Measurements from ENCODE around the gene MUC12. TPM values are rescaled to one million over a fixed set of nuclear protein-coding genes. Genes with fewer than 3 reads are reported as not detected.

The MUC12 gene
- total and polyA plus RNA-seq, 2 of the 8 experiments (the other 6 are each of a cell fraction or from before 2014, with no cell fraction given): 7.7 to 16.2 TPM

GRCh38 chr7:101066833-101067177 lies 97.4 kb downstream of the MUC12 start:
- no peaks in the 10 kb centered on the region for H4K20me1 ChIP-seq (replicated peaks in 1 of 2; ENCODE audit: control insufficient read depth in 1 of 2, insufficient read depth in 2 of 2, low read length in 2 of 2)
- no peak overlapping the region; a peak in 1 of 4 replicates for H3K4me2 ChIP-seq (ENCODE audit: insufficient read depth in 1 of 2, low read depth in 2 of 2, low read length in 2 of 2)
- TF ChIP-seq POLR2AphosphoS5 (IDR thresholded peaks at IDR 0.05; ENCODE audit: low read depth, low read length) (no peak), RBBP5 (IDR thresholded peaks at IDR 0.05; ENCODE audit: borderline replicate concordance, low read depth, low read length) (no peak), EZH2 (IDR thresholded peaks at IDR 0.05; ENCODE audit: low read depth, low read length, severe bottlenecking) (no peak), POU5F1 (IDR thresholded peaks at IDR 0.05; ENCODE audit: low read depth, low read length) (no peak), GABPA (IDR thresholded peaks at IDR 0.05; ENCODE audit: borderline replicate concordance, insufficient read depth, low read length) (no peak), EGR1 (IDR thresholded peaks at IDR 0.05; ENCODE audit: borderline replicate concordance, low read depth, low read length) (no peak), SP2 (IDR thresholded peaks at IDR 0.05; ENCODE audit: low read length) (no peak)

More at GRCh38 chr7:101066833-101067177, 97.4 kb downstream of the MUC12 start:
- H4K5ac ChIP-seq (ENCODE audit: insufficient read length, low read depth, low read length): no peak overlapping the region
- H3K9me3 ChIP-seq (ENCODE audit: insufficient read depth in 2 of 2, low read depth in 1 of 2, low read length in 1 of 2): no peaks in the 10 kb centered on the region
- H2AK5ac ChIP-seq (ENCODE audit: low read depth, low read length): 0 out of 2 replicates have a peak overlapping the region, but pooled peaks have one; percentile 3
- FAIRE-seq: no peak
- H4K8ac ChIP-seq (ENCODE audit: extremely low read depth, insufficient read depth, low read length): no peak overlapping the region
- H3K23ac ChIP-seq (ENCODE audit: insufficient read length): no peak overlapping the region
- no peaks in the 10 kb centered on the region for H3K79me2 ChIP-seq (ENCODE audit: control insufficient read depth in 1 of 2, insufficient read depth in 2 of 2, low read length in 2 of 2)
- 0 out of 2 replicates have a peak overlapping the region, but pooled peaks have one; percentile 4 for H2BK12ac ChIP-seq (ENCODE audit: low read depth, low read length)
- H3K4me1 ChIP-seq (replicated peaks in 1 of 4; ENCODE audit: control insufficient read depth in 3 of 4, insufficient read depth in 4 of 4, low read length in 3 of 4): peaks cover 0 to 11% (median 8%) of the 10 kb centered on the region in 4 experiments; a peak in 5 of 7 replicates
- H3K27me3 ChIP-seq (replicated peaks in 1 of 4; ENCODE audit: control insufficient read depth in 3 of 4, extremely low read depth in 1 of 4, insufficient read depth in 3 of 4, low read length in 3 of 4): no peaks in the 10 kb centered on the region
- no peak overlapping the region for H3K27ac ChIP-seq (ENCODE audit: low read depth, low read length)
- no peak overlapping the region for H3K56ac ChIP-seq (replicated peaks; ENCODE audit: insufficient read length, low read depth, low read length)
- H3K4ac ChIP-seq (replicated peaks; ENCODE audit: insufficient read length, low read depth, low read length): no peak overlapping the region
- no peak overlapping the region for H2BK120ac ChIP-seq (replicated peaks; ENCODE audit: low read depth, low read length)
- H4K91ac ChIP-seq (replicated peaks; ENCODE audit: insufficient read length, low read length): peak overlapping the region; percentile 65
- WGBS, 2 experiments (ENCODE audit: extremely low coverage in 1 of 2, insufficient coverage in 1 of 2, insufficient read length in 1 of 2, insufficient replicate concordance in 2 of 2, low coverage in 1 of 2, low lambda C conversion rate in 2 of 2, missing lambda C conversion rate in 1 of 2): 76% methylated on average over 7 of the region's 7 CpGs; no CpG with 5 or more reads in 1 of the 2 experiments
- H3K4me3 ChIP-seq (ENCODE audit: extremely low read depth in 1 of 4, insufficient read depth in 2 of 4, low read depth in 3 of 4, low read length in 4 of 4): no peak overlapping the region
- no peak for DNase-seq (ENCODE audit: low read depth in 1 of 2, low spot score in 2 of 2)
- no peak overlapping the region for H3K9ac ChIP-seq (replicated peaks in 1 of 4; ENCODE audit: extremely low read depth in 1 of 4, low read depth in 3 of 4, low read length in 3 of 4)
- H3K23me2 ChIP-seq (ENCODE audit: low read depth, low read length): no peaks in the 10 kb centered on the region
- H2AFZ ChIP-seq (ENCODE audit: low read length): no peak overlapping the region
- no peaks in the 10 kb centered on the region for H3K36me3 ChIP-seq (ENCODE audit: control insufficient read depth in 2 of 4, insufficient read depth in 4 of 4, low read length in 3 of 4)
- peak overlapping the region; percentile 55; the same call in 1 of the 2 replicates for H2BK20ac ChIP-seq (ENCODE audit: low read length)
- H2BK15ac ChIP-seq (ENCODE audit: low read length): peak overlapping the region; percentile 65; the same call in 1 of the 2 replicates
- POLR2A ChIA-PET (ENCODE audit: partially characterized antibody): interaction anchor here (0.8 to 1.7 kb wide), 4 partner anchors 29 to 179 kb away, joined by 3 to 5 read pairs (median 4); no protein-coding TSS in a partner anchor
- H3K18ac ChIP-seq (ENCODE audit: extremely low read depth, low read length): 0 out of 2 replicates have a peak overlapping the region, but pooled peaks have one; percentile 21
- H3K14ac ChIP-seq (ENCODE audit: insufficient read length): no peak overlapping the region
- no peak overlapping the region for H2BK5ac ChIP-seq (ENCODE audit: low read depth, low read length)
- CTCF ChIA-PET (ENCODE audit: partially characterized antibody): interaction anchor here (0.5 to 2.6 kb wide), 10 partner anchors 9 to 169 kb away, joined by 3 to 11 read pairs (median 3); no protein-coding TSS in a partner anchor
- no peaks in the 10 kb centered on the region for H3K79me1 ChIP-seq (ENCODE audit: low read depth, low read length)
